Measurements from ENCODE around the gene ADIPOR2.

The ADIPOR2 gene, protein sequence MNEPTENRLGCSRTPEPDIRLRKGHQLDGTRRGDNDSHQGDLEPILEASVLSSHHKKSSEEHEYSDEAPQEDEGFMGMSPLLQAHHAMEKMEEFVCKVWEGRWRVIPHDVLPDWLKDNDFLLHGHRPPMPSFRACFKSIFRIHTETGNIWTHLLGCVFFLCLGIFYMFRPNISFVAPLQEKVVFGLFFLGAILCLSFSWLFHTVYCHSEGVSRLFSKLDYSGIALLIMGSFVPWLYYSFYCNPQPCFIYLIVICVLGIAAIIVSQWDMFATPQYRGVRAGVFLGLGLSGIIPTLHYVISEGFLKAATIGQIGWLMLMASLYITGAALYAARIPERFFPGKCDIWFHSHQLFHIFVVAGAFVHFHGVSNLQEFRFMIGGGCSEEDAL

DNA sequence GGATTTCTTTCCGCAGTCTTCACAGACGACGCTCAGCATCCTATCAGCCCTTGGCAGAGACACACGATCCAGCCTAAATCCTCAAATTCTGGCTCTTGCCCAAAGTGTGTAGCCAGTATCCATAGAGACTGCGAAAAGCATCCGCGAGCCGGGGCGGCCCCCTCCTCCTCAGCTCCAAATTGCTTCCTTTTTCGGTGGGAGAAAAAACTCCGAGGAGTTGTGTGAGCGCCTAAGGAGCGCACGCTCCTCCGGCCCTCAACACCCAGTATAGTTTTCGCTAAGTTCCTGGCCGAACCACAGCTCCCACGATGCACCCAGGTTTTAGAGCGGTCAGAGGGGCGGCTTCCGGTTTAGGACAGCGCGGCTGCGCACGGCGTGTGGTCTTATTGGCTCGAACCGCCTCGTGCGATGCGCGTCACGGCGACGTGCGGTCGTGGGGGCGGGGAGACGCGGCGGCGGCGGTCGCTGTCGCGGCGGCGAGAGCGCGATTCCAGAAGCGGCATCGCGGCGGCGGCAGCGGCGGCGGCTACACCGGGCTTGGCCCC is at the start of gene ADIPOR2:
Gene ADIPOR2 (plus strand): TSS at position 493 of the 545 bp plus-strand sequence. CDS start 63,274 bp downstream, outside the sequence.
- peak; percentile 95 for DNase-seq

GRCh38 chr12:1642513-1642912 is 48.4 kb upstream of the ADIPOR2 start:
- DNase-seq: no peak

- no peak for DNase-seq
Measured at GRCh38 chr12:1643043-1643442, 47.8 kb upstream of the ADIPOR2 start.

- DNase-seq: no peak
Measured at GRCh38 chr12:1643905-1644533, 46.9 kb upstream of the ADIPOR2 start.

DNA sequence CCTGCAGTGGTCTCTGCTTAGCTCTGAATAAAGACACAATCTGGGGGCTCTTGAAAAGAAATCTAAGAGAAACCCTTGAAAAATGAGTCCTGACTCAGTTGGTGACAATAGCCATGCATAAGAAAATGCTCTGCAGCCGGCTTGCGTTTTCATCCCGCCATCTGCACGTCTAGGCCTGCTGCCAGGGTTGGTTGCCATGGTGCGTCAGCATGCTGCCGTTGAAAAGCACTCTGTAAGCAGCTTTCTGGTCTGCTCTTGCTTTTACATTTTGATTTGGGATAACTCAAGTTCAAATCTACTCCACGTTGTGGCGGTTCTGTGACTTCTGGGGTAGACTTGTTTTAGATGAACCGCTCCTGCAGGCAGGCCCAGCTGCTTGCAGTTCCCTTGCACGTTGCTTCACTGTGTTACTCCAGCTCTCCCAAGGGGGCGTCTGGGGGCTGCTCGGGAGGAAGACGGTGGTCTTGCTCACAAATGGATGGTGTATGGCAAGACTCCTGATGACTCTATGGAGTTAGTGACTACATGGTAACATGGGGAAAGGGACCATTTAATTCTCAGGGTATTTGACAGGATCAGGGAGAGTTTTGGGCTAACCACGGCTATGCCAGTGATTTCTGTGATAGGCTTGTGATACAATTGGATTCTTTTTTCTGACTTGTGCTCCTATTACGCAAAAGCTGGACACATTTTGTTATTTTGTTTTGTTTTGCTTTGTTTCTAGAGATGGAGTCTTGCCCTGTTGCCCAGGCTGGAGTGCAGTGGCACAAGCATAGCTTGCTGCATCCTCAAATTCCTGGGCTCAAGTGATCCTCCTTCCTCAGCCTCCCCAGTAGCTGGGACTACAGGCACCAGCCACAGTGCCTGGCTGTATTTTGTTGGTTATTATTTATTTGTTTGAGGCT is 46.1 kb upstream of the ADIPOR2 start:
- DNase-seq: no peak

DNA sequence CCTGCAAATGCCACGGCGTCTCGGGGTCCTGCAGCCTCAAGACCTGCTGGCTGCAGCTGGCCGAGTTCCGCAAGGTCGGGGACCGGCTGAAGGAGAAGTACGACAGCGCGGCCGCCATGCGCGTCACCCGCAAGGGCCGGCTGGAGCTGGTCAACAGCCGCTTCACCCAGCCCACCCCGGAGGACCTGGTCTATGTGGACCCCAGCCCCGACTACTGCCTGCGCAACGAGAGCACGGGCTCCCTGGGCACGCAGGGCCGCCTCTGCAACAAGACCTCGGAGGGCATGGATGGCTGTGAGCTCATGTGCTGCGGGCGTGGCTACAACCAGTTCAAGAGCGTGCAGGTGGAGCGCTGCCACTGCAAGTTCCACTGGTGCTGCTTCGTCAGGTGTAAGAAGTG is 45.1 kb upstream of the ADIPOR2 start:
- DNase-seq: no peak

DNA sequence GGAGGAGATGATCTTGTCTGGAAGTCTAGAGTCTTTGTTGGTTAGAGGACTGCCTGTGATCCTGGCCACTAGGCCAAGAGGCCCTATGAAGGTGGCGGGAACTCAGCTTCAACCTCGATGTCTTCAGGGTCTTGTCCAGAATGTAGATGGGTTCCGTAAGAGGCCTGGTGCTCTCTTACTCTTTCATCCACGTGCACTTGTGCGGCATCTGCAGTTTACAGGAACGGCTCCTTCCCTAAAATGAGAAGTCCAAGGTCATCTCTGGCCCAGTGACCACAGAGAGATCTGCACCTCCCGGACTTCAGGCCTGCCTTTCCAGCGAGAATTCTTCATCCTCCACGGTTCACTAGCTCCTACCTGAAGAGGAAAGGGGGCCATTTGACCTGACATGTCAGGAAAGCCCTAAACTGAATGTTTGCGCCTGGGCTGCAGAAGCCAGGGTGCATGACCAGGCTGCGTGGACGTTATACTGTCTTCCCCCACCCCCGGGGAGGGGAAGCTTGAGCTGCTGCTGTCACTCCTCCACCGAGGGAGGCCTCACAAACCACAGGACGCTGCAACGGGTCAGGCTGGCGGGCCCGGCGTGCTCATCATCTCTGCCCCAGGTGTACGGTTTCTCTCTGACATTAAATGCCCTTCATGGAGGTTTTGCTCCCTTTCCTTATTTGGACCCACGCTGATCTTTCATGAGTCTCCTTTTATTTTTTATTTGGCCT is 44.1 kb upstream of the ADIPOR2 start:
- no peak for DNase-seq

DNA sequence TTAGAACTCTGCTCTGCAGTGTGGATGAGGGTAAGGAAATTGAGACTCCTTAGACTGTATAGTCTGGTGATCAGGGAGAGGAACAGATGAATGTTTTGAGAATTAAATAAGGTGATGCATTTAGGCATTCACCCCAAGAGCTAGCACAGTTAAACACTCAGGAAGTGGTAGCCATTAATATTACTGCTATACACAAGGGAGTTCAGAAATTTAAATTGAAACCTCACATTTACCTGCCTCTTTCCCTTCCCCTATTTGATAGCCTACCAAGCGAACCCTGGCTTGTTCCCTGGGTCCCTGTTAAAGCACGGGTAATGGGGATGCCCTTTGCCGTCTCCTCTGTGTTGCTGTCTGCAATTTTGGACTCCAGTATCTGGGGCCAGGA is 43.6 kb upstream of the ADIPOR2 start:
- DNase-seq: no peak

- no peak for DNase-seq
Measured at GRCh38 chr12:1650260-1650977, 40.5 kb upstream of the ADIPOR2 start.

DNA sequence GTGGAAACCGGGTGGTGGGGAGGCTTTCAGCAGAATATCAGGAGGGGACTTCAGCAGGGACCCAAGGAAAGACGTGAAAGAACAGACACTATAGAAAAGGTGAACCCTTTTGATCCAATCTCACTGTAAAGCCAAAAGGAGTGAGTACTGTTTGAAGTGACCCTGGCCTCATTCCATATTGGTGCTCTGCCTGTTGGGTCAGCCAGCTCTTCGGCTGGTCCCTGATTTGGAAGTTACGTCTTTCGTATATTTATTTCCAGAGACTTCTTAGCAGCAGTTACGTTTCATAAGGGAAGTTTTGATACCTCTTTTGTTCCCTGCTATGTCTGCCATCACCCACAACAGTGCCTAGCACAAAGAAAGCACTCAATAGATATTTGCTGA is 39.9 kb upstream of the ADIPOR2 start:
- DNase-seq: no peak

DNA sequence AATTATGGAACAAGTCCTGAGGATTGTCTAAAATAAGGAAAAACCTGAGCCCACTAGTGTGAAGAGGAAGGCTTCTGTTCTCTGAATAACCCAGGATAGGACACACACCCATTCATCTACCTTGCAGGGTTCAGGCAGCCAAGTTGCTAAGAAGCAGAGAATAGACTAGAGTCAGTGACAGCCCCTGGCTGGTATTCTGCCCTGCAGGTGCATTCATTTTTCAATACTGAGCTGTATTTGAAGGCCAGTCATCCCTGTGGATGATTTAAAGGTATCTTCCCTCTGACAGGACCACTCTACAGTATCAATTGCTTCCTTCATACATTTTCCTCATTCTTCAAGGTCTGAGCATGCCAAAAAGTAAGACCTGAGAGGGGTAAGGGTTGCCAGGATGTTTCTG is 38.9 kb upstream of the ADIPOR2 start:
- no peak for DNase-seq

DNA sequence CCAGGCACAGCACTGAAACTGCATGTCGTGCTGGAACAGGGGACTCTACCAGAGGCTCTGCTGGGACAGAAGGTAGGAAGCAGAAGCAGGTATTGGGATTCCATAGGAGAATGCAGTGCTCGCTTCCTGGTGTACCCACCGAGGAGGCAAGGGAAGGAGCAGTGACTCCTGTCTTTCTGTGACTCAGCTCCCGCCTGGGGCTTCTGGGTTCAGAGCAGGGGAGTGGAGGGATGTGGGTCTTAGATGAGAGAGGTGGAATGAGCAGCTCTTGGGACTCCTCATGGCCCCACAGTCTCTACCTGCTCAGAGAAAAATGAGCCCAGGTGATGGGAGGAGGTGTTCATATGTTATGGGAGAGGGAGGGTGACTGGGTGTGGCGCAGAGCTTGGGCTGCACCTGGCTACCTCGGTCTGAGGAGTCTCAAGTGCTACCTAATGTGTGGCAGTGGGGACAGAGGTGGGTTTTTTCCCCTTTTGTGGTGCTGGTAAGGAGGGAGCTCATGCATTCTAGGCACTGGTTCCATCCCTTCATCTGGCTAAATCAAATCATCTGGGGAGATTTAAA is 35.6 kb upstream of the ADIPOR2 start:
- no peak for DNase-seq

GRCh38 chr12:1656902-1657301 is 34.0 kb upstream of the ADIPOR2 start:
- DNase-seq: no peak

GRCh38 chr12:1657688-1658087 is 33.2 kb upstream of the ADIPOR2 start:
- DNase-seq: no peak

- peak; percentile 66 for DNase-seq
Measured at GRCh38 chr12:1660304-1661187, 30.3 kb upstream of the ADIPOR2 start.

- DNase-seq: peak; percentile 89
Measured at GRCh38 chr12:1661553-1662335, 29.1 kb upstream of the ADIPOR2 start.

DNA sequence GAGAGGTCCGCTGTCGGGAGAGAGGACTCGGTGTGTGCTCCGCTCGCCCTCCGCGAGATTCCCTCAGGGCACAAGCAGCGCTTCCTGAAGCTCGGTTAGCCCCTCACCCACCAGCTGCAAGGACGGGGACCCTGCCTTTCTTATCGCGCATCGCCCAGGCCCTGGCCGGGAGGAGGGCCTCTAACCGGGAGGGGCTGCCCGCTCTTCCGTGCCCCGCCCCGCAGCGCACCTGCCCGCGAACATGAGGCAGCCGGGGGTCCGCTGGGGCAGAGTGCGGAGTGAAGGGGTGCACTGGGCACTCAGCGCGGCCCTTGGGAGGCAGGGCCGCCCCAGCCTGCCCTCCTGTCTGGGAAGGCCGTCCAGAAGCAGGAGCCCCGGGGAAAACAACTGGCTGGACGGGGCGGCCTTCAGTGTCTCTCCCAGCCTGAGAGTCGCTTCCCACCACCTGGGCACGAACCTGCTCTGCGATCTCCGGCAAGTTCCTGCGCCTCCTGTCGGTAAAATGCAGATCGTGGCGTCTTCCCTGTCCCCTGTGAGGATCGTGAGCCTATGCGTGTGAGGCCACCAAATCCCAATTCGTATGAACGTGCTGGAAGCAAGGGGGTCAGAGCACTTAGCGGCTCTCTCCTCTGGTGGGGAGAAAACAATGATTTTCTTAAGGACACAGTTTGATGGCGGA is 28.0 kb upstream of the ADIPOR2 start:
- peak; percentile 34 for DNase-seq

DNA sequence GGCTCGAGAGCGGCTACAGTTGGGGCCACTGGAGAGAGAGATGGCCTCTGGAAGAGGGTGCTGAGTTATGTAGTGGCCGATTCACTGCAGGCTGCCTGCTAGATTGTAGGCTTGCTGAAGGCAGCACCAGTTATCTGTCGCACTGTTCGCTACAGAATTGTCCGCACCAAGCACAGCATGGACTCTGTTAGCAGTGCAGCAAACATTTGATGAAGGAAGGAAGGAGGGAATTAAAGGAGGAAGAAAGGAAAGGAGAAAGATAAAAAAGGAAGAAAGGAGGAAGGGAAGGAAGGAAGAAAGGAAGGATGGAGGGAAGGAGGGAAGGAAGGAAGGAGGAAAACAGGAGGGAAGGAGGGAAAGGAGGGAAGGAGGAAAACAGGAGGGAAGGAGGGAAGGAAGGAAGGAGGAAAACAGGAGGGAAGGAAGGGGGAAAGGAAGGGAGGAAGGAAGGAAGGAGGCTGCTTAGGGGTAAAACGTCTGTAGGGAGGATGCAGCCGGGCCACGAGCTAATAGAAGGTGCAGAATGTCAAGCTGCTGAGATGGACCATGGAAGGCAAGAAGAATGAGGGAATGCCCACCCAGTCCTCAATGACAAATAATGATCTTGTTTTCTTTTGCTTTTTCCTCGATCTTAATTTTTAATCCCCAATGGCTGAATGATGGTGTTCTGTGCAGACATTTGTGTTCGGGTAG is 27.3 kb upstream of the ADIPOR2 start:
- DNase-seq: peak; percentile 18

Measured in CD4-positive, alpha-beta T cell treated with Interleukin-10 for 1 hour (primary cell).